Measurements from ENCODE around the gene RPL18A. TPM values are rescaled to one million over a fixed set of nuclear protein-coding genes. Genes with fewer than 3 reads are reported as not detected.
A peak's percentile ranks its signal among the peaks of the same experiment; 100 is the strongest.

The RPL18A gene
- total RNA-seq, 6 experiments from 2014 or later: 1,774 to 2,038 (median 1,892) TPM

DNA sequence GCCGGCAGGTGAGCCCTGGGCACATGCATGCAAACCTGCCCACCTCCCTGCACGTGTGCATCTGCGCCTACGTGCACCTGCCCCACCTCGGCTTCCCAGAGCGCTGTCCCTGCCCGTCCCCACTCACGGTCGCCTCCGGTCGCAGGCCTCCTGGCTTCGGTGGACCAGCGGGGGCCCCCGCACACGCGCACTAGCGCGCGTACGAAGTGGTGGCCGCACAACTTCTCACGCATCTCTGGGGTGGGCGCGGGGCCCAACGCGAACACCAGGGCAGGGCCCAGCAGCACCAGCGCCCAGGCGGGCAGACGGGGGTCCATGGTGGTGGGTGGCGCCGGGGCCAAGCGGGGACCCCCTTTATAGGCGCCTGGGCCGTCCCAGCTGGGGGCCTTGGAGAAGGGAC lies 38.5 kb upstream of the RPL18A start, which contains the start of gene INSL3:
Gene INSL3, minus strand, starts transcription at position 330 of the 400 bp plus-strand sequence. Its CDS starts 13 bp downstream, at position 317.
- peaks cover 29% of the 10 kb centered on the region for H3K27me3 Mint-ChIP-seq (ENCODE audit: insufficient read depth)
- no peaks in the 10 kb centered on the region; the same call in 1 of the 2 replicates for H3K9me3 Mint-ChIP-seq
- no peak within 1 kb of the TSS for H3K4me3 Mint-ChIP-seq
- TF ChIP-seq, protein P1, sequence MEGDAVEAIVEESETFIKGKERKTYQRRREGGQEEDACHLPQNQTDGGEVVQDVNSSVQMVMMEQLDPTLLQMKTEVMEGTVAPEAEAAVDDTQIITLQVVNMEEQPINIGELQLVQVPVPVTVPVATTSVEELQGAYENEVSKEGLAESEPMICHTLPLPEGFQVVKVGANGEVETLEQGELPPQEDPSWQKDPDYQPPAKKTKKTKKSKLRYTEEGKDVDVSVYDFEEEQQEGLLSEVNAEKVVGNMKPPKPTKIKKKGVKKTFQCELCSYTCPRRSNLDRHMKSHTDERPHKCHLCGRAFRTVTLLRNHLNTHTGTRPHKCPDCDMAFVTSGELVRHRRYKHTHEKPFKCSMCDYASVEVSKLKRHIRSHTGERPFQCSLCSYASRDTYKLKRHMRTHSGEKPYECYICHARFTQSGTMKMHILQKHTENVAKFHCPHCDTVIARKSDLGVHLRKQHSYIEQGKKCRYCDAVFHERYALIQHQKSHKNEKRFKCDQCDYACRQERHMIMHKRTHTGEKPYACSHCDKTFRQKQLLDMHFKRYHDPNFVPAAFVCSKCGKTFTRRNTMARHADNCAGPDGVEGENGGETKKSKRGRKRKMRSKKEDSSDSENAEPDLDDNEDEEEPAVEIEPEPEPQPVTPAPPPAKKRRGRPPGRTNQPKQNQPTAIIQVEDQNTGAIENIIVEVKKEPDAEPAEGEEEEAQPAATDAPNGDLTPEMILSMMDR (IDR thresholded peaks at IDR 0.05): no peak
- no peaks in the 10 kb centered on the region for H3K36me3 Mint-ChIP-seq (ENCODE audit: low read depth)
- H3K4me1 Mint-ChIP-seq (ENCODE audit: low read depth): no peaks in the 10 kb centered on the region
- no peak within 1 kb of the TSS for H3K27ac Mint-ChIP-seq
- no peak for DNase-seq

DNA sequence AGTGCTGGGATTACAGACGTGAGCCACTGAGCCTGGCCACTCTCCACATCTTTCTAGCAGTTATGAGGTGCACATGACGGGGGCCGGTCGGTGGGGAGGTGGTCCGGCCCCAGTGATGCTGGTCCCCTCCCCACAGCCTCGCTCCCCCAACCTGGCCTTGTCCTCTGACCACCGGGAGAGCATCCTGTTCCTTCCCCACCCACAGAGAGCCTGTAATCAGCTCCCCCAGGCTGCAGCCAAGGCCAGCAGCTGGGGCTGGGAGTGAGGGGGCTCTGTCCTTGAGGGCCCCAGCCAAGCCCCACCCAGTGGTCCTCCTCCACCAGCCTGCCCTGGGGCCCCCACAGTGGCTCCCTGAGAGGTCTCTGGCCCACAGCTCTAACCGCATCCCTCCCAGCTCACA lies 35.4 kb upstream of the RPL18A start:
- TF ChIP-seq, protein P1 (IDR thresholded peaks at IDR 0.05): no peak
- Mint-ChIP-seq H3K27me3 (ENCODE audit: insufficient read depth) (peaks cover 28% of the 10 kb centered on the region), H3K4me3 (no peak overlapping the region), H3K4me1 (ENCODE audit: low read depth) (no peaks in the 10 kb centered on the region), H3K9me3 (no peaks in the 10 kb centered on the region), H3K36me3 (ENCODE audit: low read depth) (no peaks in the 10 kb centered on the region), H3K27ac (no peak overlapping the region)
- DNase-seq: no peak

DNA sequence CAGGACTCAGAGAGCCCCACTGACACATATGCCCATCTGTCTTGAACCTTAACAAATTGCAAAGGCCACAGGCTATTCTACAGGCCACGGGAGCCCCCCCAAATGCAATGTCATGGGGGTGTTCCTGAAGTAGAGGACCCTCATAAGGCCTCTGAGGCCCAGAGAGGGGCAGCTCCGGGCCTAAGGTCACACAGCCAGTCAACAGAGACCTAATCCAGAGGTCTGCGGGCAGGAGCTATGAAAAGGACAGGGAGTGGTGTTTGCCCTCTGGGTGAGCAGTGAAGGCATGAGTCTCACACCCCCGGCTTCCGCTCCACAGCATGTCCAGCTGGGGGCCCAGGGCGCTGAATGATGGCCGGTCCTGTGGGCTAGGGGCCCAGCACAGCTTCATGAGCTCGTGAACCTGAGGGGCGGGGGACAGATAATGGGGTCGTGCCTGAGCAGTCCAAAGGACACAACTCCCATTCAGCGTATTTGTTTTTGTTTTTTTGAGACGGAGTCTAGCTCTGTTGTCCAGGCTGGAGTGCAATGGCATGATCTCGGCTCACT lies 33.1 kb upstream of the RPL18A start:
- peaks cover 27% of the 10 kb centered on the region for H3K27me3 Mint-ChIP-seq (ENCODE audit: insufficient read depth)

DNA sequence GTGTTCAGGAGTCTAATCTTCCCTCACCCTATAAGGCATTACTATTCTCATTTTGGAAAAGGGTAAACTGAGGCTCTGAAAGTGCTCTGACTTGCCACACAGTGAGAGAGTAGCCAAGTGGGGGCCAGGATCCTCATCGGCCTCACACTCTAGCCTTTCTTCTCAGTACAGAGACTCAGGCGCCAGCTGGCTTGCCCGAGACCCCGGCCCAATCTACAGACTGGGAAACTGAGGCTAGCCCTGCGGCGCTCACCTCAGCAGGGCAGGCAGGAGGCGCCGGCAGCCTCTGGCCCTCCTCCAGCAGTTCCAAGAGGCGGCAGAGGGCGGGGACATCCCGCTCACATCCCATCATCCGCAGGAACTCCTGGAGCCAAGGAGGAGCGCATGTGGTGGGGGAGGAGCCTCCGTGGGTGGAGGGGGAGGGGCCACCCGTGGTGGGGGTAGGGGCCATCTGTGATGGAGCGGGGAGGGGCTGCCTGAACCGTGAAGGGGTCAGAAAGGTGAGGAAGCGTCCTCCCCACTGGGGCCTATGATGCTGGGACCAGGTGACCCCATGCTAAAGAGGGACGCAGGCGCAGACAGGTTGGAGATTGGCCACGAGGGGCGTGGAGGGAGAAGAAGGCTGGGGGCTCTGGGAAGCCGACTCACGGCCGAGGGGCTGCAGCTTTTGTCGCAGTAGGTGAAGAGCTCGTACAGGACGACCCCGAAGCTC lies 29.7 kb upstream of the RPL18A start:
- H3K36me3 Mint-ChIP-seq (ENCODE audit: low read depth): no peaks in the 10 kb centered on the region
- no peak for DNase-seq
- TF ChIP-seq, protein P1 (IDR thresholded peaks at IDR 0.05): no peak
- peaks cover 15% of the 10 kb centered on the region for H3K27me3 Mint-ChIP-seq (ENCODE audit: insufficient read depth)
- H3K27ac Mint-ChIP-seq: no peak overlapping the region
- H3K4me3 Mint-ChIP-seq: no peak overlapping the region
- H3K9me3 Mint-ChIP-seq: no peaks in the 10 kb centered on the region
- H3K4me1 Mint-ChIP-seq (ENCODE audit: low read depth): no peaks in the 10 kb centered on the region

More for the DNA sequence above, 33.1 kb upstream of the RPL18A start:
- Mint-ChIP-seq H3K4me3 (no peak overlapping the region), H3K36me3 (ENCODE audit: low read depth) (no peaks in the 10 kb centered on the region), H3K9me3 (no peaks in the 10 kb centered on the region), H3K4me1 (ENCODE audit: low read depth) (no peaks in the 10 kb centered on the region), H3K27ac (no peak overlapping the region)
- DNase-seq: no peak
- TF ChIP-seq, protein P1 (IDR thresholded peaks at IDR 0.05): no peak

DNA sequence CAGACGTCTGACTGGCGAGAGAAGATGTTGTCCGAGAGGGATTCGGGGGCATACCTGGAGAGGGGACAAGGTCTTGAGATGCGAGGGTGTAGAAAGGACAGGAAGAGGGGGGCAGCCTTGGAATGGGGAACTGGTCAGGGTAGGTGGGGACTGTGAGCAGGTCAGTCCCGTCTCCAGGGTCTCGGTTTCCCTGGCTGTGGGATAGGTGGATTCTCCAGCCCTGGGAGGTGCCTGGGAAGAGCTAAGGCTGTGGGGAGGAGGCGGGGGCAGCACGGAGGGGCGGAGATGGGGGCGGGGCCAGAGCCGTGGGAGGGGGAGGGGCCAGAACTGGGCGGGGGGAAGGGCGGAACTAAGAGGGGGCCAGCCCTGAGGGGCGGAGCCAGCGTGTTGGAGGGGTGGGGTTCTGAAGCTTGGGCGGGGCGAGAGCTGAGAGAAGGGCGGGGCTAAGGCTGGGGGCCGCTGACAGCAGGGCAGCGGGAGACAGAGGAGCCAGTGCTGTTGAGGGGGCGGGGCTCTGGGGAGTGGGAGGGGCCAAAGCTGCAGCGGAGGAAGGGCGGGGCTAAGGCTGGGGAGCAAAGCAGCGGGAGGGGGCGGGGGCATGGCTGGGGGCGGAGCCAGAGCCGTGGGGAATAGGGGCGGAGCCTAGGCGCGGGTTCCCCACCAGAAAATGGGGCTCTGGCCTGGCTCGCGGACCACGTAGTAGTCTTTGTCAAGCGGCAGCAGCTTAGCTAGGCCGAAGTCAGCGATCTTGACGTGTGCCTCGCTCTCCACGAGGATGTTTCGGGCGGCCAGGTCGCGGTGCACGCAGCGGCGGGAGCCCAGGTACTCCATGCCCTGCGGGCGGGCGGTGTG lies 28.9 kb upstream of the RPL18A start:
- H3K4me1 Mint-ChIP-seq (ENCODE audit: low read depth): no peaks in the 10 kb centered on the region
- peaks cover 12% of the 10 kb centered on the region for H3K27me3 Mint-ChIP-seq (ENCODE audit: insufficient read depth)
- H3K9me3 Mint-ChIP-seq: no peaks in the 10 kb centered on the region
- H3K27ac Mint-ChIP-seq: no peak overlapping the region
- H3K4me3 Mint-ChIP-seq: no peak overlapping the region
- DNase-seq: peak; percentile 5
- TF ChIP-seq, protein P1 (IDR thresholded peaks at IDR 0.05): no peak
- no peaks in the 10 kb centered on the region for H3K36me3 Mint-ChIP-seq (ENCODE audit: low read depth)
